Parathyroid adenoma (tissue), 2 donors: ENCODE results near the gene ASPG.

Source experiments
- H2AFZ ChIP-seq: fragments of 300-600 bp; sonication (generic); one replicate; pipeline ENCODE4 v1.7.0; 2017; ENCODE audit warnings: antibody characterized with exemption, mild to moderate bottlenecking
- H3K27ac ChIP-seq: fragments of 300-600 bp; sonication (generic); one replicate; pipeline ENCODE4 v1.7.0; 2017
- H3K27me3 ChIP-seq: fragments of 300-600 bp; sonication (generic); one replicate; pipeline ENCODE4 v1.7.0; 2017; ENCODE audit warnings: low read length; ENCODE audit not compliant: control insufficient read depth, insufficient read depth
- H3K36me3 ChIP-seq: fragments of 300-600 bp; sonication (generic); one replicate; pipeline ENCODE4 v1.7.0; 2017; ENCODE audit warnings: low read length; ENCODE audit not compliant: control insufficient read depth, insufficient read depth
- H3K4me1 ChIP-seq: fragments of 300-600 bp; sonication (generic); one replicate; pipeline ENCODE4 v1.7.0; 2017; ENCODE audit warnings: control low read depth
- H3K4me2 ChIP-seq: fragments of 300-600 bp; sonication (generic); one replicate; pipeline ENCODE4 v1.7.0; 2017; ENCODE audit warnings: low read length
- H3K4me3 ChIP-seq: fragments of 300-600 bp; sonication (generic); one replicate; pipeline ENCODE4 v1.7.0; 2017; ENCODE audit warnings: low read depth, low read length
- H3K79me2 ChIP-seq: fragments of 300-600 bp; sonication (generic); one replicate; pipeline ENCODE4 v1.7.0; 2017; ENCODE audit warnings: control low read depth
- H3K9ac ChIP-seq: fragments of 300-600 bp; sonication (generic); one replicate; pipeline ENCODE4 v1.7.0; 2017; ENCODE audit warnings: mild to moderate bottlenecking
- H3K9me3 ChIP-seq: fragments of 300-600 bp; sonication (generic); one replicate; pipeline ENCODE4 v1.7.0; 2017; ENCODE audit warnings: low read length; ENCODE audit not compliant: control insufficient read depth
- TF ChIP-seq, protein P1 (sequence below): fragments of 300-600 bp; sonication (generic); IDR thresholded peaks from one replicate; pipeline ENCODE4 v1.7.0; 2017; ENCODE audit warnings: antibody characterized with exemption, mild to moderate bottlenecking
- donor health status: primary hyperparathyroidism.

ASPG gene

DNA sequence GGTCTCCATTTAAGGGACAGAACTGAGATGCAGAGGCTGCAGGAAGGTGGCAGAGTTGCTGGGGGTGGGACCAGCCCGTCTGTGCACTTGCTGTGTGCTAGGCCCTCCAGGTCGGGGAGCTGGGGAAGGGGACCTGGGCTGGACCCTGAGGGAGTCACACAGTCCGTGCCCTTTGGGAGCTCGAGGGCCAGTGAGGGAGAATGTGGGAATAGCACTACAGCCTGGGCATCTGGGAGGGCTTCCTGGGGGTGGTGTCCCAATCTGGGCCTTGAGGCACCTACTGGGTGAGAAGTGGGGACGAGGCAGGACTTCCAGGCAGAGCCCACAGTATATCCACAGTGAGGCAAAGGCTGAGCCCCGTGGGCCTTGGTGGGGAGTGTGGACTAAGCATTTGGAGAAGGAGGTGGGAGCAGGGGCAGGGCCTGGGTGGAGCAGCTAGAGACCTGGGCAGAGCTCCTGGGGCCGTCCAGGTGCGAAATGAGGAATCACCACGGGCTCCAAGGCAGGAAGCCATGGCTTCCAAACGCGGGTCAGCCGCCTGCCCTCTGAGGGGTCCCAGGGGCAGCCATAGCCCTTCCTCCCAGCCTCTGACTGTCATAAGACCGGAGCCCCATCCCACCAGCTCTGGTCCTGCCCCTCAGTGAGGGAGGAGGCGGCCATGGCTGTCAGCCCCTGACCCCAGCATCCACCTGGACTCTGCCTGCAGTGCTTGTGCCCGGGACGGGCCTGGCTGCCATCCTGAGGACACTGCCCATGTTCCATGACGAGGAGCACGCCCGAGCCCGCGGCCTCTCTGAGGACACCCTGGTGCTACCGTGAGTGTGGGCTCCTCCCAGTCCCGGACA is 6.6 kb downstream of the ASPG start:
- Histone ChIP-seq H3K4me3 (no peak overlapping the region), H3K9ac (no peak overlapping the region), H3K79me2 (no peaks in the 10 kb centered on the region), H3K9me3 (no peaks in the 10 kb centered on the region), H3K4me1 (peaks cover 3% of the 10 kb centered on the region), H3K27ac (no peak overlapping the region), H3K27me3 (no peaks in the 10 kb centered on the region), H3K4me2 (no peak overlapping the region), H2AFZ (no peak overlapping the region), H3K36me3 (no peaks in the 10 kb centered on the region)
- TF ChIP-seq, protein P1, sequence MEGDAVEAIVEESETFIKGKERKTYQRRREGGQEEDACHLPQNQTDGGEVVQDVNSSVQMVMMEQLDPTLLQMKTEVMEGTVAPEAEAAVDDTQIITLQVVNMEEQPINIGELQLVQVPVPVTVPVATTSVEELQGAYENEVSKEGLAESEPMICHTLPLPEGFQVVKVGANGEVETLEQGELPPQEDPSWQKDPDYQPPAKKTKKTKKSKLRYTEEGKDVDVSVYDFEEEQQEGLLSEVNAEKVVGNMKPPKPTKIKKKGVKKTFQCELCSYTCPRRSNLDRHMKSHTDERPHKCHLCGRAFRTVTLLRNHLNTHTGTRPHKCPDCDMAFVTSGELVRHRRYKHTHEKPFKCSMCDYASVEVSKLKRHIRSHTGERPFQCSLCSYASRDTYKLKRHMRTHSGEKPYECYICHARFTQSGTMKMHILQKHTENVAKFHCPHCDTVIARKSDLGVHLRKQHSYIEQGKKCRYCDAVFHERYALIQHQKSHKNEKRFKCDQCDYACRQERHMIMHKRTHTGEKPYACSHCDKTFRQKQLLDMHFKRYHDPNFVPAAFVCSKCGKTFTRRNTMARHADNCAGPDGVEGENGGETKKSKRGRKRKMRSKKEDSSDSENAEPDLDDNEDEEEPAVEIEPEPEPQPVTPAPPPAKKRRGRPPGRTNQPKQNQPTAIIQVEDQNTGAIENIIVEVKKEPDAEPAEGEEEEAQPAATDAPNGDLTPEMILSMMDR = no peak

DNA sequence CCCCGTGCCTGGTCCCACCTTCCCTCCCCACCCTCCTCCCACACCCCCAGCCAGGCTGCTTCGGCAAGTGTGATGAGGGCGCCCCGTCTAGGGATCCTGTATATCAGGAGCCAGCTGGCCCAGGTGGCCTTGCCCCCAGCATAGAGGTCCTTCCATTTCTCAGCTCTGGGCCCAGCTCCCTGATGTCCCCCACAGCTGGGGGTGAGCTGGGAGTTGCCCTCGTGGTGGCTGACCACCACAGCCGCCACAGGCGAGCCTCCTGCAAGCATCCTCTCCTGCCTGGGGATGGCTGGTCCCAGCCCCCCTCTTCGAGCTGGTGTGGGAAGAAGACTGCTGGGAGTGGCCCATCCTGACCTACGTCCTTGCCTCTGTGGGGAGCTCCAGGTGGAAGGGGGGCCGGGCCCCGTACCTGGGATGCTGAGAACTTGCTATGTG is 7.4 kb downstream of the ASPG start:
- H2AFZ ChIP-seq = no peak overlapping the region

DNA sequence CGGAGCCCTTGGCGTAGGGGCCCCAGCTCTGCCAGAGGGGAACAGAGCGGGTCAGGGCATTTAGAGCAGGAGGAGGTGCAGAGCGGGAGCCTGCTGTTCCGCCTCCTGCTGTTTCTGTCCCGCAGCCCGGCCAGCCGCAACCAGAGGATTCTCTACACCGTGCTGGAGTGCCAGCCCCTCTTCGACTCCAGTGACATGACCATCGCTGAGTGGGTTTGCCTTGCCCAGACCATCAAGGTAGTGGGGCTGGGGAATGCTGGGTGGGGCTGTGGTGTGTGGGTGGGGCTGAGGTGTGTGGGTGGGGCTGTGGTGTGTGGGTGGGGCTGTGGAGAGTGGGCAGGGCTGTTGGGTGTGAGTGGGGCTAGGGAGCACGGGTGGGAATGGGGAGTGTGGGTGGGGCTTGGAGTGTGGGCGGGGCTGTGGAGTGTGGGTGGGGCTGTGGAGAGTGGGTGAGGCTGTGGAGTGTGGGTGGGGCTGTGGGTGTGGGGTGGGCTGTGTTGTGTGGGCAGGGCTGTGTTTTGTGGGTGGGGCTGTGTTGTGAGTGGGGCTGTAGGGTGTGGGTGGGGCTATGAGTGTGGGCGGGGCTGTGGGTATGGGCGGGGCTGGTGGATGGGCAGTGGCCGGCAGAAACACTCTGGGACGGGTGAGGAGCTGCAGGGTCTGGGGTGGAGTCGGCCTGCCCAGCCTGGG is 8.0 kb downstream of the ASPG start:
- no peaks in the 10 kb centered on the region for H3K36me3 ChIP-seq
- TF ChIP-seq, protein P1 = no peak
- H3K79me2 ChIP-seq = no peaks in the 10 kb centered on the region
- H3K4me3 ChIP-seq = no peak overlapping the region
- no peaks in the 10 kb centered on the region for H3K27me3 ChIP-seq
- no peaks in the 10 kb centered on the region for H3K9me3 ChIP-seq
- no peak overlapping the region for H2AFZ ChIP-seq
- H3K27ac ChIP-seq = no peak overlapping the region
- H3K9ac ChIP-seq = no peak overlapping the region
- peaks cover 3% of the 10 kb centered on the region for H3K4me1 ChIP-seq
- no peak overlapping the region for H3K4me2 ChIP-seq

More for the DNA sequence above, 7.4 kb downstream of the ASPG start:
- H3K4me2 ChIP-seq = no peak overlapping the region
- no peak overlapping the region for H3K4me3 ChIP-seq
- no peaks in the 10 kb centered on the region for H3K36me3 ChIP-seq
- no peak overlapping the region for H3K9ac ChIP-seq
- TF ChIP-seq, protein P1 = no peak
- no peaks in the 10 kb centered on the region for H3K9me3 ChIP-seq
- H3K4me1 ChIP-seq = peaks cover 3% of the 10 kb centered on the region
- H3K27ac ChIP-seq = no peak overlapping the region
- no peaks in the 10 kb centered on the region for H3K79me2 ChIP-seq
- no peaks in the 10 kb centered on the region for H3K27me3 ChIP-seq

DNA sequence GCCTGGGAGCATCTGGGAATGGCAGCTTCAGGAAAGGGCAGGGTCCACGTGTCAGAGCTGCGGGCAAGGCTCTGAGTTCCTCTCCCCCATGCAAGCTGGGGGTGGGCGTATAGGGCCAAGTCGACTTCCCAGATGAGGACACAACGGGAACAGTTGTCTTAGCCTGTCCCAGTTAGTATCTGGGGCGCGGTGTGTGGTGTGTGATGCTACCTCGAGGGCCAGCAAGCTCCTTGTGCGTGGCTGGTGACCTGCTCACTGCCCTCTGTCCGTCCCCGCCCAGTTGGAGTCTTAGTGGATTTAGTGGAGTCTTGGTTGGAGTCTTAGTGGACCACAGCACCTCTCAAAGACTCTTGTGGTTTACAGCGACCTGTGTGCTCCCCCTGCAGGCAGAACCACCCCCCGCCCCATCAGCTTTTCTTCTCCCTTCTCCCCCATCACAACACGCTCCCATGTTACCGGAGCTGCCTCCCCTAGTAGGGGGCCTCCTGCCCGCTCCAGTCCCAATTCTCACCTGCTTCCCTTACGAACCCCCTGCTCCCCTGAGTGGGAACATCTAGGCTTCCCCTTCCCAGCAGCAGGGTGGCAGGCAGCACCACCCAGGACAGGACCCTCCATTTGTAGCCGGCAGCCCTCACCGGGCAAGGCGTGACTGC is 8.7 kb downstream of the ASPG start:
- Histone ChIP-seq H3K4me1 (peaks cover 3% of the 10 kb centered on the region), H3K79me2 (no peaks in the 10 kb centered on the region), H3K36me3 (no peaks in the 10 kb centered on the region), H3K4me2 (no peak overlapping the region), H3K27ac (no peak overlapping the region), H3K9me3 (no peaks in the 10 kb centered on the region), H3K9ac (no peak overlapping the region), H3K27me3 (no peaks in the 10 kb centered on the region), H3K4me3 (no peak overlapping the region), H2AFZ (peak overlapping the region; percentile 42)
- TF ChIP-seq, protein P1 = no peak
